ENCODE data around the gene NOPCHAP1. TPM values are rescaled to one million over a fixed set of nuclear protein-coding genes. Genes with fewer than 3 reads are reported as not detected.
A peak's percentile ranks its signal among the peaks of the same experiment; 100 is the strongest.
"Not testable (repeated sequence)": the region's sequence is repeated elsewhere in the genome, so short reads cannot be mapped to it uniquely, and the experiment has no call there.

NOPCHAP1 gene
- total RNA-seq, 3 donors from 2014 or later: 10.4 to 12.8 (median 11.3) TPM

DNA sequence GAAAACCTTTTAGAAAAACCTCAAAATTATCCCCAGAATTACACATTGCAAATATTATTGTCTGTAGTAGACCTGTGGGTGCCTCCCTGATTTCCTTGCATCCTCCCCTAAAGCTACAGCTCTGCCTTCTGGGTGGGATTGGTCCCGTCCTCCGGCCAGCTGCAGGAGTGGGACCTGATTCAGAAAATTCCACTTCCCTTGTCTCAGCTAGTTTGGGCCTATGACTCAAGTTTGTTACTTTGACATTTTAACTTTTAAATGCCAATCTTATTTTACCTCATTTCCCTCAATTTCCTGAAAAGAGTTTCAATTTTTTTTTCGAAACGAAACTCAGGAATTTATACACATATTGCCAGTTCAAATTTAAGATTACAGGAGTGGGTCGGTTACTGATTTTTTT is 14.8 kb upstream of the NOPCHAP1 start:
- ATAC-seq (no peak), DNase-seq (no peak)
- Histone ChIP-seq H3K9me3 (no peaks in the 10 kb centered on the region), H3K4me1 (ENCODE audit: low read depth) (no peaks in the 10 kb centered on the region), H3K36me3 (ENCODE audit: low read depth) (no peaks in the 10 kb centered on the region), H3K4me3 (no peak overlapping the region)
- TF ChIP-seq, protein P1, sequence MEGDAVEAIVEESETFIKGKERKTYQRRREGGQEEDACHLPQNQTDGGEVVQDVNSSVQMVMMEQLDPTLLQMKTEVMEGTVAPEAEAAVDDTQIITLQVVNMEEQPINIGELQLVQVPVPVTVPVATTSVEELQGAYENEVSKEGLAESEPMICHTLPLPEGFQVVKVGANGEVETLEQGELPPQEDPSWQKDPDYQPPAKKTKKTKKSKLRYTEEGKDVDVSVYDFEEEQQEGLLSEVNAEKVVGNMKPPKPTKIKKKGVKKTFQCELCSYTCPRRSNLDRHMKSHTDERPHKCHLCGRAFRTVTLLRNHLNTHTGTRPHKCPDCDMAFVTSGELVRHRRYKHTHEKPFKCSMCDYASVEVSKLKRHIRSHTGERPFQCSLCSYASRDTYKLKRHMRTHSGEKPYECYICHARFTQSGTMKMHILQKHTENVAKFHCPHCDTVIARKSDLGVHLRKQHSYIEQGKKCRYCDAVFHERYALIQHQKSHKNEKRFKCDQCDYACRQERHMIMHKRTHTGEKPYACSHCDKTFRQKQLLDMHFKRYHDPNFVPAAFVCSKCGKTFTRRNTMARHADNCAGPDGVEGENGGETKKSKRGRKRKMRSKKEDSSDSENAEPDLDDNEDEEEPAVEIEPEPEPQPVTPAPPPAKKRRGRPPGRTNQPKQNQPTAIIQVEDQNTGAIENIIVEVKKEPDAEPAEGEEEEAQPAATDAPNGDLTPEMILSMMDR (IDR thresholded peaks at IDR 0.05): no peak
- intact Hi-C loops (cut with DNase I, micrococcal nuclease): no loop called here

GRCh38 chr12:104973250-104973649 is 12.9 kb upstream of the NOPCHAP1 start:
- intact Hi-C loops (cut with DNase I, micrococcal nuclease): no loop called here

GRCh38 chr12:104974626-104975290 is 11.4 kb upstream of the NOPCHAP1 start:
- Histone ChIP-seq H3K36me3 (ENCODE audit: low read depth) (no peaks in the 10 kb centered on the region), H3K4me1 (ENCODE audit: low read depth) (no peaks in the 10 kb centered on the region), H3K9me3 (no peaks in the 10 kb centered on the region), H3K4me3 (no peak overlapping the region)
- ATAC-seq (peak; percentile 79), DNase-seq (no peak)
- TF ChIP-seq, protein P1 (IDR thresholded peaks at IDR 0.05): no peak
- intact Hi-C loops (cut with DNase I, micrococcal nuclease): no loop called here

More at GRCh38 chr12:104973250-104973649, 12.9 kb upstream of the NOPCHAP1 start:
- TF ChIP-seq, protein P1 (IDR thresholded peaks at IDR 0.05): no peak
- H3K36me3 ChIP-seq (ENCODE audit: low read depth): no peaks in the 10 kb centered on the region
- no peak for DNase-seq
- no peak for ATAC-seq
- H3K4me3 ChIP-seq: no peak overlapping the region
- no peaks in the 10 kb centered on the region for H3K9me3 ChIP-seq
- no peaks in the 10 kb centered on the region for H3K4me1 ChIP-seq (ENCODE audit: low read depth)

DNA sequence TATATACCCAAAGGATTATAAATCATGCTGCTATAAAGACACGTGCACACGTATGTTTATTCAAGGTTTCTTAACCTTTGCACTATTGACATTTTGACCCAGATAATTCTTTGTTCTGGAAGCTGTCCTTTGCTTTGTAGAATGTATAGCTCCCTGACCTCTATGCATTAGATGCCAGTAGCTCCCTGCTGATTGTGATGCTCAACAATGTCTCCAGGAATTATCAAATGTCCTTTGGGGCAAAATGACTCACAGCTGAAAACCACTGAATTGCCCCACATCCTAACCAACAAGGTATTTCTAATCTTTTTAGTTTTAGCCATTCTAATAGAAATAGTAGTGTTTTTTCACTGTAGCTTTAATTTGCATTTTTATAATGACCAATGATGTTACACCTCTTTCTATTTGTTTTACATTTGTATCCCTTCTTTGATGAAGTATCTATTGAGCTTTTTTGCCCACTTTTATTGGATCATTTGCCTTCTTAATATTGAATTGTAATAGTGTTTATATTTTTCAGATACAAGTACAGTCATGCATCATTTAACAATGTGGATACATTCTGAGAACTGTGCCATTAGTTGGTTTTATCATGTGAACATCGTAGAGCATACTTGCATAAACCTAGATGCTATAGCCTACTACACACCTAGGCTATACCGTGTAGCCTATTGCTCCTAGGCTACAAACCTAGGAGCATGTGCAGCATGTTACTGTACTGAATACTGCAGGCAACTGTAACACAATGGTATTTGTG is 10.4 kb upstream of the NOPCHAP1 start:
- no peak for ATAC-seq
- TF ChIP-seq, protein P1 (IDR thresholded peaks at IDR 0.05): no peak
- H3K9me3 ChIP-seq: no peaks in the 10 kb centered on the region
- DNase-seq: no peak
- H3K4me3 ChIP-seq: no peak overlapping the region
- H3K4me1 ChIP-seq (ENCODE audit: low read depth): no peaks in the 10 kb centered on the region
- intact Hi-C loops (cut with DNase I, micrococcal nuclease): no loop called here
- H3K36me3 ChIP-seq (ENCODE audit: low read depth): no peaks in the 10 kb centered on the region

DNA sequence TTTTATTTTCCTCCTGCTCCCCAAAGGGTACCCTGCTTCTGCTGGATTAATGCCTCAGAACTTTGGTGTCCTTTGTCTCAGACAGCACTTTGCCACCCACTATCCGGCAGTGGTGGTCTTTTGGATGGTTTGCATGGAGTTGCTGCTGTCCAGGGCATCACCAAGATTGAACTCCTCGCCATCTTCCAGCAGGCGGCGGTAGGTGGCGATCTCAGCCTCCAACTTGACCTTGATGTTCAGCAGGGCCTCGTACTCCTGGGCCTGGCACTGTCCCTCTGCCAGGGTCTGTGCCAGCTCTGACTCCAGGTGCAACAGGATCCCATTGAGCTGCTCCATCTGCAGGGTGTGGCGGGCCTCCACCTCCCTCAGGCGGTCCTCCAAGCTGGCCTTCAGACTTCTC is 9.4 kb upstream of the NOPCHAP1 start:
- intact Hi-C loops (cut with DNase I, micrococcal nuclease): no loop called here

DNA sequence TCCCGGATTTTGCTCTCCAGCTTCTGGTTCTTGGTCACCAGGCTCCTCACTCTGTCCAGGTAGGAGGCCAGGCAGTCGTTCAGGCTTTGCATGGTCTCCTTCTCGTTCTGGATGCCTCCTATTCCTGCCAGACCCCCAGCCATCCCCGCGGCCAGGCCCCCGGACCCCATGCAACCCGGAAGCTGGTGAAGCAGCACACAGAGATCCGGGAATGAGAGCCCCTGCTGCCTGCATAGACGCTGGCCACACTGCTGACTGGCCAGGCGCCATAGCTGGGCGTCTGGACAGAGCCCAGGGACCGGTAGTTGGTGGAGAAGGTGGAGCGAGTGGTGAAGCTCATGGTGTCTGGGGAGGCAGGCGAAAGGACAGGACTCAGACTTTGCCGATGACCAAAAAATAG is 8.4 kb upstream of the NOPCHAP1 start:
- H3K9me3 ChIP-seq; H3K4me3 ChIP-seq; H3K36me3 ChIP-seq (ENCODE audit: low read depth); ATAC-seq; DNase-seq; intact Hi-C loops (cut with DNase I, micrococcal nuclease); H3K4me1 ChIP-seq (ENCODE audit: low read depth): not testable (repeated sequence)

More for the DNA sequence above, 9.4 kb upstream of the NOPCHAP1 start:
- TF ChIP-seq, protein P1 (IDR thresholded peaks at IDR 0.05): no peak
- H3K36me3 ChIP-seq (ENCODE audit: low read depth): no peaks in the 10 kb centered on the region
- DNase-seq (no peak), ATAC-seq (no peak)
- H3K9me3 ChIP-seq: no peaks in the 10 kb centered on the region
- H3K4me3 ChIP-seq: no peak overlapping the region
- H3K4me1 ChIP-seq (ENCODE audit: low read depth): no peaks in the 10 kb centered on the region

All from mucosa of descending colon (tissue), 3 donors.